Measurements from ENCODE around the gene ICA1L. TPM values are rescaled to one million over a fixed set of nuclear protein-coding genes. Genes with fewer than 3 reads are reported as not detected.

The ICA1L gene
- total and polyA plus RNA-seq, 2 experiments from 2014 or later: 3.8 to 5.4 TPM

- Histone ChIP-seq H3K4me2 (ENCODE audit: unreplicated experiment) (no peak overlapping the region), H3K9me2 (ENCODE audit: insufficient read depth) (no peaks in the 10 kb centered on the region), H3K79me2 (ENCODE audit: insufficient read depth) (no peaks in the 10 kb centered on the region), H3K27me3 (replicated peaks; ENCODE audit: insufficient read depth) (no peaks in the 10 kb centered on the region), H3K4me3 (no peak overlapping the region), H3K9ac (no peak overlapping the region), H3K9me3 (ENCODE audit: low read depth) (no peaks in the 10 kb centered on the region), H3K4me1 (ENCODE audit: insufficient read depth) (no peaks in the 10 kb centered on the region), H3K36me3 (ENCODE audit: low read depth) (peaks cover 14% of the 10 kb centered on the region; the same call in 1 of the 2 replicates), H2AFZ (no peak overlapping the region), H3F3A (ENCODE audit: insufficient read depth) (peaks cover 11% of the 10 kb centered on the region), H4K20me1 (ENCODE audit: insufficient read depth) (no peaks in the 10 kb centered on the region), H3K27ac (0 out of 2 replicates have a peak overlapping the region, but pooled peaks have one; percentile 28)
- 56 to 58% methylated on average over 5 of the region's 5 CpGs for WGBS, 2 experiments (ENCODE audit: low coverage in 1 of 2, low lambda C conversion rate in 2 of 2, missing lambda C conversion rate in 2 of 2)
- TF ChIP-seq EZH2 (IDR thresholded peaks at IDR 0.05; ENCODE audit: insufficient read depth, poor library complexity, severe bottlenecking) (no peak), EZH2phosphoT487 (IDR thresholded peaks at IDR 0.05; ENCODE audit: insufficient read depth, low read depth) (no peak)
- DNase-seq: peak; percentile 30
- in situ Hi-C loops (cut with MboI): no loop called here
Observed at GRCh38 chr2:202883987-202884675, 12.6 kb upstream of the ICA1L start.

GRCh38 chr2:202881570-202881969 is 10.0 kb upstream of the ICA1L start:
- Histone ChIP-seq H3K9me2 (ENCODE audit: insufficient read depth) (no peaks in the 10 kb centered on the region), H3K9ac (no peak overlapping the region), H2AFZ (no peak overlapping the region), H3K27ac (no peak overlapping the region), H4K20me1 (ENCODE audit: insufficient read depth) (no peaks in the 10 kb centered on the region), H3K27me3 (replicated peaks; ENCODE audit: insufficient read depth) (no peaks in the 10 kb centered on the region), H3K4me2 (ENCODE audit: unreplicated experiment) (no peak overlapping the region), H3K79me2 (ENCODE audit: insufficient read depth) (no peaks in the 10 kb centered on the region), H3K4me1 (ENCODE audit: insufficient read depth) (no peaks in the 10 kb centered on the region), H3K36me3 (ENCODE audit: low read depth) (peaks cover 6% of the 10 kb centered on the region; the same call in 1 of the 2 replicates), H3K4me3 (no peak overlapping the region), H3F3A (ENCODE audit: insufficient read depth) (peaks cover 12% of the 10 kb centered on the region), H3K9me3 (ENCODE audit: low read depth) (no peaks in the 10 kb centered on the region)
- whole genome bisulfite sequencing, 2 experiments (ENCODE audit: low coverage in 1 of 2, low lambda C conversion rate in 2 of 2, missing lambda C conversion rate in 2 of 2): 94 to 98% methylated on average over 4 of the region's 4 CpGs
- TF ChIP-seq EZH2 (IDR thresholded peaks at IDR 0.05; ENCODE audit: insufficient read depth, poor library complexity, severe bottlenecking) (no peak), EZH2phosphoT487 (IDR thresholded peaks at IDR 0.05; ENCODE audit: insufficient read depth, low read depth) (no peak)
- in situ Hi-C loops (cut with MboI): no loop called here
- DNase-seq: no peak

- DNase-seq: no peak
- Histone ChIP-seq H3F3A (ENCODE audit: insufficient read depth) (peaks cover 14% of the 10 kb centered on the region; the same call in 1 of the 2 replicates), H3K9ac (no peak overlapping the region), H3K27me3 (replicated peaks; ENCODE audit: insufficient read depth) (no peaks in the 10 kb centered on the region), H3K27ac (no peak overlapping the region), H3K9me2 (ENCODE audit: insufficient read depth) (no peaks in the 10 kb centered on the region), H3K36me3 (ENCODE audit: low read depth) (peaks cover 6% of the 10 kb centered on the region; the same call in 1 of the 2 replicates), H3K4me3 (no peak overlapping the region), H3K4me2 (ENCODE audit: unreplicated experiment) (no peak overlapping the region), H3K79me2 (ENCODE audit: insufficient read depth) (no peaks in the 10 kb centered on the region), H3K4me1 (ENCODE audit: insufficient read depth) (no peaks in the 10 kb centered on the region), H3K9me3 (ENCODE audit: low read depth) (no peaks in the 10 kb centered on the region), H2AFZ (no peak overlapping the region), H4K20me1 (ENCODE audit: insufficient read depth) (no peaks in the 10 kb centered on the region)
- WGBS, 2 experiments (ENCODE audit: low coverage in 1 of 2, low lambda C conversion rate in 2 of 2, missing lambda C conversion rate in 2 of 2): 97 to 98% methylated on average over 2 of the region's 2 CpGs
- in situ Hi-C loops (cut with MboI): no loop called here
- TF ChIP-seq EZH2phosphoT487 (IDR thresholded peaks at IDR 0.05; ENCODE audit: insufficient read depth, low read depth): no peak
- TF ChIP-seq EZH2 (IDR thresholded peaks at IDR 0.05; ENCODE audit: insufficient read depth, poor library complexity, severe bottlenecking): no peak
Observed at GRCh38 chr2:202877699-202878098, 6.1 kb upstream of the ICA1L start.

GRCh38 chr2:202870431-202871299 is 901 bp downstream of the ICA1L start:
- no peaks in the 10 kb centered on the region for H3K9me3 ChIP-seq (ENCODE audit: low read depth)
- H3K4me3 ChIP-seq: peak overlapping the region; percentile 83
- 2 to 3% methylated on average over 37 of the region's 37 CpGs for WGBS, 2 experiments (ENCODE audit: low coverage in 1 of 2, low lambda C conversion rate in 2 of 2, missing lambda C conversion rate in 2 of 2)
- in situ Hi-C loops (cut with MboI): loop anchor here (25.0 kb wide), 1 partner anchor 283 kb away; no protein-coding TSS in a partner anchor
- no peaks in the 10 kb centered on the region for H3K27me3 ChIP-seq (replicated peaks; ENCODE audit: insufficient read depth)
- H3K36me3 ChIP-seq (ENCODE audit: low read depth): no peaks in the 10 kb centered on the region
- peaks cover 7% of the 10 kb centered on the region; the same call in 1 of the 2 replicates for H3F3A ChIP-seq (ENCODE audit: insufficient read depth)
- no peaks in the 10 kb centered on the region for H3K4me1 ChIP-seq (ENCODE audit: insufficient read depth)
- peak overlapping the region; percentile 79 for H3K9ac ChIP-seq
- no peak for TF ChIP-seq EZH2phosphoT487 (IDR thresholded peaks at IDR 0.05; ENCODE audit: insufficient read depth, low read depth)
- no peak for TF ChIP-seq EZH2 (IDR thresholded peaks at IDR 0.05; ENCODE audit: insufficient read depth, poor library complexity, severe bottlenecking)
- peak; percentile 80 for DNase-seq
- H3K27ac ChIP-seq: peak overlapping the region; percentile 51
- H2AFZ ChIP-seq: peak overlapping the region; percentile 97
- H3K9me2 ChIP-seq (ENCODE audit: insufficient read depth): no peaks in the 10 kb centered on the region
- H3K4me2 ChIP-seq (ENCODE audit: unreplicated experiment): peak overlapping the region; percentile 97
- H4K20me1 ChIP-seq (ENCODE audit: insufficient read depth): no peaks in the 10 kb centered on the region
- no peaks in the 10 kb centered on the region for H3K79me2 ChIP-seq (ENCODE audit: insufficient read depth)
